Activated CD8-positive, alpha-beta memory T cell treated with anti-CD3 and anti-CD28 coated beads, Interleukin-2, amount 50 U/mL, for 24 hours (primary cell): ENCODE results near the gene TRIM69.

Experiments used
- DNase-seq: peaks from one replicate; pipeline ENCODE4 v3.0.0-alpha.2; 2020; ENCODE audit errors: extremely low read depth

Gene TRIM69

DNA sequence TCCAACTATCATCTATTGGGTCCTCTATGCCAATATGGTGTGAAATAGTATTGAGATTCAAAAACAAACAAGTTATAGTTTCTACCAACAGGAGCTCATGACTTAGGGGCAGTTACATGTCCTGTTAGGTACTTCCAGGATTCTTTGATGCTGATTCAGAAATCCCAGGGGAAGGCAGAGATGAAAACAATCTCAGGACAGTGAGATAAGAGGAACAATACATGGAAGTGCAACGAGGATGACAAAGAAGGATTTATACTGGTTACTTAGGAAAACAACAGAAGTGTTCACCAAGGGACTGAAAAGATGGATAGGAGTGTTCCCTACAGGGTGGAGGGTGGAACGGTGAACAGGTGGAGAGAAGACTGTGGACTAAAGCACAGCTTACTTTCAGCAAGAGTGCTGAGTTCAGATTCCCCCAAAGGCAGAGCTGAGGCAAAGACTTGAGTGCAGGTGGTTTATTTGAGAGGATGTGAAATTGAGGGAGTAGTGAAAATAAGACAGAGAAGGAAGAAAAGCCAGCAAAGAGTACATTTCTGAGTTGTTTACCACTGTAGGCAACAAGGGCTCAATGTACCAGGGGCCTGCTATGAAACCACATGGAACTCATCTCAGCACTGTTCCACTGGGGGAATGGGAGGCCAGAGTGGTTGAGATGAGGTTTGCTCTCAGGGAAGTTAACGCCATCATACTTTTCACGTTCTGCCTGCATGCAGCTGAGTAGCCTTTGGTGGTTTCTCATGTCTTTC is 68.1 kb downstream of the TRIM69 start:
- DNase-seq, result no peak

DNA sequence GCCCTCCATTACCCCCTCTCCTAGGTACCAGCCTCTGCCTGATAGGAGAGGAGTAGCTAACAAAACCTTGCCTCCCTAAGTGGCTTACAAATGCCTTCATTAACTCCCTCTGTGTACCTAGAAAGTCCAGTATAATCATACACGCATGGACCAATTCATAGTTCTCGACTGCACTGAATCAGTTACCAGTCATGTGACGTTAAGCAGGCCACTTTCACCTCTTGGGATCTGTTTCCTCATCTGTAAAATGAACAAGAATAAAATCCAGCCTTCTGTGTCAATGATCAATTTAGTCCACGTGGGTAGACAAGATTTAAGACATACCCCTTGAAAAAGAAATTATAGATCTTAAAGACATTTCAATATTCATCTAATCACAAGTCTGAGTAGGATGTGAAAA is 72.2 kb downstream of the TRIM69 start:
- DNase-seq, result no peak

DNA sequence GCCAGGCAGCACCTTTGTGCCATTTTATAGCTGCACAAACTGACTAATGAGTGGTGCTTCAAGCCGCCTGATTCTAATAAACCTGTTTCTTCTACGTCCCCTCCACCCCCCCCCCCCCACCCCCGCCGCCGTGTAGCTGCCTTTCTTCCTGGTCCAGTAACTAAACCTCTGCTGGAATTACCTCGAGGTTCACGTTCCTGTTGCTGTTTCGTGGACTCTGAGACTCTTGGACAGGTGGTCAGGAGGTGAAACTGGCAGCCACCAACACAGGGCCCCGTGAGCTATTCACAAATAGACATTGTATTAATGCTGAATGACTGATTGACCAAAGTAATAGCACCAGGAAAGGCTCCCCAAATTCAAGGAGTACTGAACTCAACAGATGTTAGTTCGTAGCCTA is 73.9 kb downstream of the TRIM69 start:
- DNase-seq, result no peak

DNA sequence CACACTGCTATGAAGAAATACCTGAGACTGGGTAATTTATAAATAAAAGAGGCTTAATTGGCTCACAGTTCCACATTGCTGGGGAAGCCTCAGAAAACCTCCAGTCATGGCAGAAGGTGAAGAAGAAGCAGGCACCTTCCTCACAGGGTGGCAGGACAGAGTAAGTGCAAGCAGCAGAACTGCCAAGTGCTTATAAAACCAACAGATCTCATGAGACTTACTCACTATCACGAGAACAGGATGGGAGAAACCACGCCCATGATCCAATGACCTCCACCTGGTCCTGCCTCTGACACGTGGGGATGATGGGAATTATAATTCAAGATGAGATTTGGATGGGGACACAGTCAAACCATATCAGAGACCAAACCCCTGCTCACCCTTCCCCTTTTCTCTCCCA is 75.0 kb downstream of the TRIM69 start:
- DNase-seq, result no peak

DNA sequence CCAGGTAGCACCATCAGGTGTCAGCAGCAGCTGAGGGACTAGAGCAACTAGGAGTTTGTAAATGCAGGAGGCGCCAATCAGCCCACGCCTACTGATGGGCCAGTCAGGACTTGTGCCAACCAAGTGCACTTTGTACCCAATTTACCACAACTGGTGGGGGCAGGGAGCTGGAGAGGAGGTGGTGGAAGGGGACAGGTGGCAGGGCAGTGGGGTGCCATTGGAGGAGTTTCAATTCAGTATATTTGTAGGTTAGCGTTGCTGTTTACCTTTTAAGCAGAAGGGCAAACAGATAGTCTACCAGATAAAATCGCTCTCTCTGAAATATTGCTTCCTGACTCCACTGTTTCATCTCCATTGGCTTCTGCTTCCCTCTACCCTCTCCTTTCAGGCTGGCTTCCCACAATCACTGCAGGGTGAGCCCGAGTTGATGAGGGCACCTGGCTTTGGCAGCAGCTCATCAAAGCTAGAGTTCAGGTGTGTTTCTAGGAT is 75.7 kb downstream of the TRIM69 start:
- DNase-seq, result no peak

DNA sequence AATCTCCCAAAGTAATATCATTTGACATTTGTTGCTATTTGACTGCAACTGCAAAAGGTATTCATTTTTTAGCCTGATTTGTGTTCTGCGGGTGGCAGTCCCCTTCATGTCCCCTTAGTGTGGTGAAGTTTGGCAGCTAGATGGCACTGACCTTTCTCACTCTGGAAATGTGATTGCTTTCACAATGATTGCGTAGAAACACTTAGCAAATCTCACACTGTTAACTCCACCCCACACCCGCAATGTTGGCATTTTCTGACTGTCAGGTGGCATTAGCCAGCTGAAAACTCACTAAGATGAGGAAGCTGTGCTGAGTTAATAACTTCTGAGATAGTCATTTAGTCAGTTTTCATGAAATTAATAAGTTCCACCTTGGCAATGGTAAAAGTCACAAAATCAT is 76.9 kb downstream of the TRIM69 start:
- no peak for DNase-seq
